K562 (cell line): Measurements from ENCODE around the gene SLC7A4. TPM values are rescaled to one million over a fixed set of nuclear protein-coding genes. Genes with fewer than 3 reads are reported as not detected.
"Not testable (repeated sequence)": the region's sequence is repeated elsewhere in the genome, so short reads cannot be mapped to it uniquely, and the experiment has no call there.

Experiments used
- ATAC-seq: fragments of 200-7000 bp; cut with Tn5 transposase; 3 replicates; pipeline ENCODE4 v1.9.1; 2020; ENCODE audit warnings: moderate library complexity
- BruUV-seq: library from RNA; stranded (reverse); fragments of 400-500 nt; replicated peaks from 2 replicates; lab custom pipeline; 2021; lab: Mats Ljungman, UMichigan
- CTCF ChIA-PET: fragments of 300-600 bp; formaldehyde crosslinking; extraction: SDS; loops from one replicate; lab custom pipeline; 2021; ENCODE audit warnings: low intra/inter-chr PET ratio; lab: Yijun Ruan, JAX
- POLR2A ChIA-PET: fragments of 300-600, 350-650 bp; sonication (Branson Sonifier 250); formaldehyde crosslinking; extraction: SDS; loops from one replicate; lab custom pipeline; 2021; ENCODE audit warnings: antibody characterized with exemption, inconsistent platforms; lab: Yijun Ruan, JAX
- DNase-seq, 4 experiments: peaks; one replicate each; pipeline versions ENCODE4 v3.0.0 to v3.0.0-alpha.2; 2011 to 2018; ENCODE audit warnings: low spot score in 3 of 4, mixed read lengths in 3 of 4; ENCODE audit errors: extremely low read depth in 1 of 4
- FAIRE-seq: peaks from 2 replicates; lab custom pipeline; 2011; peaks lifted over from hg19 to GRCh38; lab: Jason Lieb, UNC
- H2AFZ ChIP-seq: 2 replicates; pipeline ENCODE4 v1.6.0; 2011; ENCODE audit warnings: low read depth, low read length, control low read depth, inconsistent platforms
- H3K27ac ChIP-seq: fragments of 200-600 bp; 3 replicates; pipeline ENCODE4 v1.8.0; 2011; ENCODE audit warnings: low read depth, mild to moderate bottlenecking, control low read depth, inconsistent platforms, low read length, moderate library complexity, mixed read lengths; ENCODE audit errors: extremely low read depth
- H3K27me3 ChIP-seq, 2 experiments: fragments of 300-600 bp in 1 of 2; 2 replicates in 1 of 2; 3 replicates in 1 of 2; pipeline versions ENCODE4 v1.6.0 to v1.8.0; 2011; ENCODE audit warnings: inconsistent platforms in 2 of 2, low read length in 2 of 2, mild to moderate bottlenecking in 1 of 2, mixed read lengths in 1 of 2, moderate library complexity in 1 of 2; ENCODE audit not compliant: control insufficient read depth in 2 of 2, insufficient read depth in 2 of 2
- H3K36me3 ChIP-seq: fragments of 300-600 bp; 3 replicates; pipeline ENCODE4 v1.8.0; 2011; ENCODE audit warnings: mild to moderate bottlenecking, low read length, inconsistent platforms; ENCODE audit not compliant: control insufficient read depth, insufficient read depth
- H3K4me1 ChIP-seq, 2 experiments: fragments of 200-600 bp in 1 of 2; replicated peaks in 1 of 2; 2 replicates in 1 of 2; 3 replicates in 1 of 2; pipeline versions ENCODE4 v1.5.1 to v1.8.0; 2011; ENCODE audit warnings: inconsistent platforms in 2 of 2, low read length in 2 of 2, mild to moderate bottlenecking in 1 of 2, mixed read lengths in 1 of 2, moderate library complexity in 1 of 2; ENCODE audit not compliant: control insufficient read depth in 2 of 2, insufficient read depth in 2 of 2
- H3K4me2 ChIP-seq: 2 replicates; pipeline ENCODE4 v1.6.1; 2011; ENCODE audit warnings: low read length, control low read depth, inconsistent platforms, mixed read lengths; ENCODE audit not compliant: insufficient read depth
- H3K4me3 ChIP-seq: fragments of 200-600 bp; sonication (generic), shearing (Covaris generic); 2 replicates; pipeline ENCODE4 v1.5.1; 2016; ENCODE audit warnings: control low read depth, inconsistent platforms
- H3K79me2 ChIP-seq: fragments of 200-600 bp; 3 replicates; pipeline ENCODE4 v1.8.0; 2011; ENCODE audit warnings: low read length, inconsistent platforms; ENCODE audit not compliant: control insufficient read depth, insufficient read depth
- H3K9ac ChIP-seq, 2 experiments: 2 replicates each; pipeline versions ENCODE4 v1.6.0 to v1.6.1; 2011; ENCODE audit warnings: low read depth in 2 of 2, low read length in 2 of 2, control low read depth in 1 of 2, inconsistent platforms in 1 of 2, mild to moderate bottlenecking in 1 of 2, mixed read lengths in 1 of 2; ENCODE audit not compliant: insufficient read depth in 1 of 2
- H3K9me1 ChIP-seq: one replicate; pipeline ENCODE4 v1.6.0; 2011; ENCODE audit warnings: inconsistent platforms, mild to moderate bottlenecking, low read length, moderate library complexity; ENCODE audit not compliant: control insufficient read depth, insufficient read depth
- H3K9me3 ChIP-seq: replicated peaks from 2 replicates; pipeline ENCODE4 v1.5.1; 2011; ENCODE audit warnings: low read depth, low read length, inconsistent platforms; ENCODE audit not compliant: control insufficient read depth, insufficient read depth
- H4K20me1 ChIP-seq: replicated peaks from 2 replicates; pipeline ENCODE4 v1.6.1; 2011; ENCODE audit warnings: low read length, inconsistent platforms, mixed read lengths; ENCODE audit not compliant: control insufficient read depth, insufficient read depth
- CBX3 ChIP-seq, 2 experiments: IDR thresholded peaks; 1 replicate in 1 of 2; 2 replicates in 1 of 2; pipeline ENCODE4 v1.6.1; 2012; ENCODE audit warnings: inconsistent platforms in 2 of 2, low read length in 2 of 2, borderline replicate concordance in 1 of 2, control low read depth in 1 of 2
- TRIM24 ChIP-seq, 2 experiments: fragments of 450-650 bp; IDR thresholded peaks; 2 replicates each; pipeline ENCODE4 v1.6.1; 2016
- TRIM28 ChIP-seq: fragments of 450-650 bp; IDR thresholded peaks from 2 replicates; pipeline ENCODE4 v1.6.1; 2017
- USF1 ChIP-seq: sonication (generic); formaldehyde crosslinking; IDR thresholded peaks from 2 replicates; pipeline ENCODE4 v1.9.0; 2022; ENCODE audit warnings: mild to moderate bottlenecking, missing genetic modification reagents
- ZNF146 ChIP-seq: IDR thresholded peaks from one replicate; pipeline ENCODE4 v1.6.1; 2018; ENCODE audit warnings: missing compliant biosample characterization; ENCODE audit not compliant: unreplicated experiment
- WGBS: fragments of 100-300 bp; shearing (Covaris generic); methylation state at CpG from one replicate; pipeline ENCODE4 v1.1.6; 2016; ENCODE audit warnings: low coverage, mixed read lengths; ENCODE audit not compliant: insufficient coverage; ENCODE audit errors: missing lambda C conversion rate; 5-methylcytosine and 5-hydroxymethylcytosine counted together
- in situ Hi-C: fragments of 300-500 bp; cut with MboI; formaldehyde crosslinking; loops from 4 replicates; pipeline ENCODE4 v1.15.0; 2018; ENCODE audit warnings: inconsistent platforms, mixed read lengths
- intact Hi-C: fragments of 100-400 bp; cut with micrococcal nuclease; formaldehyde crosslinking; loops from 2 replicates; pipeline ENCODE4 v1.14.2; 2022
- polyA plus RNA-seq, 8 experiments: library from polyadenylated mRNA; depleted of rRNA in 4 of 8; stranded (reverse) in 5 of 8; unstranded in 3 of 8; fragments of >200 nt; fragmentation: Nextera tagmentation in 2 of 8; fragmentation: Illumina TruSeq in 1 of 8; extraction: Ambion mirVana in 2 of 8; extraction: Trizol in 1 of 8; gene quantifications; 2 replicates each; pipeline versions ENCODE4 v1.2.1 to v1.2.3, GENCODE V29; 2011 to 2014; ENCODE audit warnings: inconsistent platforms in 1 of 8, missing spikeins in 1 of 8
- total RNA-seq, 7 experiments: library from RNA; depleted of rRNA in 6 of 7; stranded (reverse); fragments of >200 nt in 6 of 7; fragmentation: Illumina TruSeq in 2 of 7; extraction: Trizol in 2 of 7; gene quantifications; 2 replicates each; pipeline versions ENCODE4 v1.2.1 to v1.2.3, GENCODE V29; 2011 to 2021; ENCODE audit warnings: low replicate concordance in 1 of 7
- TF ChIP-seq, protein P1 (sequence below): sonication (generic); formaldehyde crosslinking; IDR thresholded peaks from 2 replicates; pipeline ENCODE4 v1.5.0; 2020; ENCODE audit warnings: missing genetic modification reagents

Gene SLC7A4
- total and polyA plus RNA-seq, 9 of the 15 experiments (the other 6 are each of a cell fraction or from before 2014, with no cell fraction given): not detected

GRCh38 chr22:21061660-21062321 lies 29.4 kb upstream of the SLC7A4 start:
- H3K9me1 ChIP-seq, H3K4me2 ChIP-seq, H3K27ac ChIP-seq, H3K4me3 ChIP-seq, BruUV-seq, H3K79me2 ChIP-seq, H3K4me1 ChIP-seq, ATAC-seq, H3K9me3 ChIP-seq, FAIRE-seq, CTCF ChIA-PET, H3K9ac ChIP-seq, DNase-seq, H3K36me3 ChIP-seq, H2AFZ ChIP-seq, in situ Hi-C loops, intact Hi-C loops: not testable (repeated sequence)
- peaks cover 13% of the 10 kb centered on the region for H4K20me1 ChIP-seq
- 23% methylated on average over 18 of the region's 18 CpGs for WGBS
- TF ChIP-seq TRIM24 (IDR thresholded peaks at IDR 0.05): 0 out of 4 replicates have a peak, but pooled peaks of 1 of the 2 experiments have one; percentile 31
- peak; percentile 56 for TF ChIP-seq USF1 (CRISPR knock-in tag)
- peak; percentile 84 for TF ChIP-seq ZNF146 (CRISPR knock-in tag)
- peak; percentile 60; the same call in 1 of the 2 replicates for TF ChIP-seq TRIM28
- 0 out of 3 replicates have a peak, but pooled peaks of 1 of the 2 experiments have one; percentile 18 for TF ChIP-seq CBX3 (IDR thresholded peaks at IDR 0.05; ENCODE audit: borderline replicate concordance in 1 of 2, low read length in 2 of 2)
- TF ChIP-seq, protein P1, sequence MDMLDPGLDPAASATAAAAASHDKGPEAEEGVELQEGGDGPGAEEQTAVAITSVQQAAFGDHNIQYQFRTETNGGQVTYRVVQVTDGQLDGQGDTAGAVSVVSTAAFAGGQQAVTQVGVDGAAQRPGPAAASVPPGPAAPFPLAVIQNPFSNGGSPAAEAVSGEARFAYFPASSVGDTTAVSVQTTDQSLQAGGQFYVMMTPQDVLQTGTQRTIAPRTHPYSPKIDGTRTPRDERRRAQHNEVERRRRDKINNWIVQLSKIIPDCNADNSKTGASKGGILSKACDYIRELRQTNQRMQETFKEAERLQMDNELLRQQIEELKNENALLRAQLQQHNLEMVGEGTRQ (CRISPR knock-in tag): peak; percentile 63
- POLR2A ChIA-PET: interaction anchor here (1.1 kb wide), 1 partner anchor 18 kb away, joined by 4 read pairs; no protein-coding TSS in a partner anchor
- peaks cover 37 to 45% of the 10 kb centered on the region in 2 experiments for H3K27me3 ChIP-seq
